K562 (cell line): ENCODE data around the gene RNASET2. TPM values are rescaled to one million over a fixed set of nuclear protein-coding genes. Genes with fewer than 3 reads are reported as not detected.
A peak's percentile ranks its signal among the peaks of the same experiment; 100 is the strongest.

Source experiments
- ATF7 ChIP-seq: fragments of 450-650 bp; IDR thresholded peaks from 2 replicates; pipeline ENCODE4 v1.7.1; 2014; ENCODE audit warnings: mild to moderate bottlenecking, moderate library complexity
- KDM1A ChIP-seq, 2 experiments: fragments of 450-650 bp; IDR thresholded peaks; 2 replicates each; pipeline ENCODE4 v1.6.1; 2016; ENCODE audit warnings: mild to moderate bottlenecking in 2 of 2
- KHSRP ChIP-seq: fragments of 450-650 bp; IDR thresholded peaks from 2 replicates; pipeline ENCODE4 v1.6.1; 2017
- KLF1 ChIP-seq: fragments of 450-650 bp; IDR thresholded peaks from 2 replicates; pipeline ENCODE4 v1.6.1; 2016; ENCODE audit warnings: missing genetic modification characterization, missing compliant biosample characterization
- LARP7 ChIP-seq: fragments of 450-650 bp; IDR thresholded peaks from 2 replicates; pipeline ENCODE4 v1.6.1; 2016
- NONO ChIP-seq, 2 experiments: fragments of 200-400 bp in 1 of 2; fragments of 450-650 bp in 1 of 2; formaldehyde crosslinking in 1 of 2; IDR thresholded peaks; 2 replicates each; pipeline ENCODE4 v1.6.1; 2017; ENCODE audit warnings: low read depth in 2 of 2, mild to moderate bottlenecking in 2 of 2, moderate library complexity in 2 of 2, low read length in 1 of 2
- RBBP5 ChIP-seq: fragments of 200-600 bp; sonication (generic); IDR thresholded peaks from 2 replicates; pipeline ENCODE4 v1.6.1; 2012; ENCODE audit warnings: borderline replicate concordance, mild to moderate bottlenecking, low read length, control low read depth, inconsistent platforms; ENCODE audit not compliant: insufficient read depth, poor library complexity, severe bottlenecking
- RUNX1 ChIP-seq: sonication (generic); IDR thresholded peaks from 2 replicates; pipeline ENCODE4 v1.6.1; 2016; ENCODE audit warnings: antibody characterized with exemption, low read depth
- STAT5B ChIP-seq: fragments of 250-450 bp; sonication (Bioruptor Pico); IDR thresholded peaks from 2 replicates; pipeline ENCODE4 v1.8.0; 2021; ENCODE audit warnings: mild to moderate bottlenecking, inconsistent platforms
- TEAD4 ChIP-seq, 2 experiments: sonication (generic) in 1 of 2; formaldehyde crosslinking in 1 of 2; IDR thresholded peaks; 2 replicates each; pipeline versions ENCODE4 v1.6.1 to v1.8.0; 2012 to 2022; ENCODE audit warnings: borderline replicate concordance in 1 of 2, inconsistent platforms in 1 of 2, low read length in 1 of 2, mild to moderate bottlenecking in 1 of 2, missing genetic modification reagents in 1 of 2
- XRCC4 ChIP-seq: IDR thresholded peaks from one replicate; pipeline ENCODE4 v1.6.1; 2011; ENCODE audit not compliant: insufficient read depth, insufficient read length; ENCODE audit errors: extremely low read depth
- ZNF239 ChIP-seq: fragments of 250-450 bp; sonication (Bioruptor Pico); IDR thresholded peaks from 2 replicates; pipeline ENCODE4 v1.4.0; 2020; ENCODE audit warnings: mild to moderate bottlenecking
- ZNF764 ChIP-seq: fragments of 250-450 bp; sonication (Bioruptor Pico); IDR thresholded peaks from 2 replicates; pipeline ENCODE4 v1.4.0; 2020; ENCODE audit warnings: low read depth, mild to moderate bottlenecking, moderate library complexity
- polyA plus RNA-seq, 8 experiments: library from polyadenylated mRNA; depleted of rRNA in 4 of 8; stranded (reverse) in 5 of 8; unstranded in 3 of 8; fragments of >200 nt; fragmentation: Nextera tagmentation in 2 of 8; fragmentation: Illumina TruSeq in 1 of 8; extraction: Ambion mirVana in 2 of 8; extraction: Trizol in 1 of 8; gene quantifications; 2 replicates each; pipeline versions ENCODE4 v1.2.1 to v1.2.3, GENCODE V29; 2011 to 2014; ENCODE audit warnings: inconsistent platforms in 1 of 8, missing spikeins in 1 of 8
- total RNA-seq, 7 experiments: library from RNA; depleted of rRNA in 6 of 7; stranded (reverse); fragments of >200 nt in 6 of 7; fragmentation: Illumina TruSeq in 2 of 7; extraction: Trizol in 2 of 7; gene quantifications; 2 replicates each; pipeline versions ENCODE4 v1.2.1 to v1.2.3, GENCODE V29; 2011 to 2021; ENCODE audit warnings: low replicate concordance in 1 of 7
- TF ChIP-seq, protein P1 (sequence below): IDR thresholded peaks from 2 replicates; pipeline ENCODE4 v1.6.1; 2014; ENCODE audit warnings: antibody characterized with exemption
- TF ChIP-seq, protein P2 (sequence below): fragments of 250-450 bp; sonication (Bioruptor Pico); IDR thresholded peaks from 2 replicates; pipeline ENCODE4 v1.8.0; 2022; ENCODE audit warnings: moderate library complexity, mild to moderate bottlenecking, inconsistent platforms
- TF ChIP-seq, protein P3 (sequence below): fragments of 150-350 bp; IDR thresholded peaks from 2 replicates; pipeline ENCODE4 v1.6.1; 2014; ENCODE audit warnings: low read depth, mild to moderate bottlenecking, low read length, borderline replicate concordance
- TF ChIP-seq, protein P4 (sequence below): IDR thresholded peaks from 2 replicates; pipeline ENCODE4 v1.6.1; 2011; ENCODE audit warnings: borderline replicate concordance, low read depth, mild to moderate bottlenecking, moderate library complexity, low read length; ENCODE audit not compliant: insufficient read depth, poor library complexity, severe bottlenecking
- TF ChIP-seq, protein P5 (sequence below): fragments of 450-650 bp; IDR thresholded peaks from 2 replicates; pipeline ENCODE4 v1.6.1; 2016; ENCODE audit warnings: borderline replicate concordance

RNASET2 gene
- total and polyA plus RNA-seq, 9 of the 15 experiments (the other 6 are each of a cell fraction or from before 2014, with no cell fraction given): 7.4 to 141 (median 91.3) TPM

DNA sequence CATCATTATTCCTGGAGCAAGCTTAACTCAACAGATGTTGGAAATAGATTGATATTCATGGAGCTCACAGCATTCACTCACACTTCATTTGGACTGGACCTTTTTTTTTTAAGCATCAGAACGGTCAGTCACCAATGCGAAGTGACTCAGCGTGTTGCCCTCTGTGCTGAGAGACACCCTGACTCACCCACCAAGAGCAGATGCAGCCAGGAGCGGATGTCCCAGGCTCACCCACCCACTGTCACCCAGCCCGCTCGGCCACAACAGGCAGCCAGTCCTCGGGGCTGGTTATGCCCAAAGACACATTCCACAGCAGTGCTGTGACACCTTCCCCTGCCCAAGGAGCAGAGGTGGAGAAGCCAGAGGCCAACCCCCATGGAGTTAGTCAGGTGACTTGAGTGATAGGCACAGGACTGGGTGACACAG, 15.7 kb downstream of the RNASET2 start (continued):
- no peak for TF ChIP-seq KLF1 (tag)
- TF ChIP-seq XRCC4: no peak
- TF ChIP-seq, protein P1, sequence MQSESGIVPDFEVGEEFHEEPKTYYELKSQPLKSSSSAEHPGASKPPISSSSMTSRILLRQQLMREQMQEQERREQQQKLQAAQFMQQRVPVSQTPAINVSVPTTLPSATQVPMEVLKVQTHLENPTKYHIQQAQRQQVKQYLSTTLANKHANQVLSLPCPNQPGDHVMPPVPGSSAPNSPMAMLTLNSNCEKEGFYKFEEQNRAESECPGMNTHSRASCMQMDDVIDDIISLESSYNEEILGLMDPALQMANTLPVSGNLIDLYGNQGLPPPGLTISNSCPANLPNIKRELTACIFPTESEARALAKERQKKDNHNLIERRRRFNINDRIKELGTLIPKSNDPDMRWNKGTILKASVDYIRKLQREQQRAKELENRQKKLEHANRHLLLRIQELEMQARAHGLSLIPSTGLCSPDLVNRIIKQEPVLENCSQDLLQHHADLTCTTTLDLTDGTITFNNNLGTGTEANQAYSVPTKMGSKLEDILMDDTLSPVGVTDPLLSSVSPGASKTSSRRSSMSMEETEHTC: no peak
- no peak for TF ChIP-seq KDM1A (IDR thresholded peaks at IDR 0.05)
- TF ChIP-seq, protein P2, sequence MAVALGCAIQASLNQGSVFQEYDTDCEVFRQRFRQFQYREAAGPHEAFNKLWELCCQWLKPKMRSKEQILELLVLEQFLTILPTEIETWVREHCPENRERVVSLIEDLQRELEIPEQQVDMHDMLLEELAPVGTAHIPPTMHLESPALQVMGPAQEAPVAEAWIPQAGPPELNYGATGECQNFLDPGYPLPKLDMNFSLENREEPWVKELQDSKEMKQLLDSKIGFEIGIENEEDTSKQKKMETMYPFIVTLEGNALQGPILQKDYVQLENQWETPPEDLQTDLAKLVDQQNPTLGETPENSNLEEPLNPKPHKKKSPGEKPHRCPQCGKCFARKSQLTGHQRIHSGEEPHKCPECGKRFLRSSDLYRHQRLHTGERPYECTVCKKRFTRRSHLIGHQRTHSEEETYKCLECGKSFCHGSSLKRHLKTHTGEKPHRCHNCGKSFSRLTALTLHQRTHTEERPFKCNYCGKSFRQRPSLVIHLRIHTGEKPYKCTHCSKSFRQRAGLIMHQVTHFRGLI (CRISPR knock-in tag): no peak
- no peak for TF ChIP-seq KHSRP
- peak; percentile 26; the same call in 1 of the 2 replicates for TF ChIP-seq TEAD4 (IDR thresholded peaks at IDR 0.05; ENCODE audit: low read length)
- no peak for TF ChIP-seq TEAD4 (CRISPR knock-in tag; IDR thresholded peaks at IDR 0.05; ENCODE audit: borderline replicate concordance)
- TF ChIP-seq LARP7: no peak
- peak; percentile 38; the same call in 1 of the 2 replicates for TF ChIP-seq ATF7
- no peak for TF ChIP-seq RBBP5
- no peak for TF ChIP-seq STAT5B (CRISPR knock-in tag)
- TF ChIP-seq, protein P3, sequence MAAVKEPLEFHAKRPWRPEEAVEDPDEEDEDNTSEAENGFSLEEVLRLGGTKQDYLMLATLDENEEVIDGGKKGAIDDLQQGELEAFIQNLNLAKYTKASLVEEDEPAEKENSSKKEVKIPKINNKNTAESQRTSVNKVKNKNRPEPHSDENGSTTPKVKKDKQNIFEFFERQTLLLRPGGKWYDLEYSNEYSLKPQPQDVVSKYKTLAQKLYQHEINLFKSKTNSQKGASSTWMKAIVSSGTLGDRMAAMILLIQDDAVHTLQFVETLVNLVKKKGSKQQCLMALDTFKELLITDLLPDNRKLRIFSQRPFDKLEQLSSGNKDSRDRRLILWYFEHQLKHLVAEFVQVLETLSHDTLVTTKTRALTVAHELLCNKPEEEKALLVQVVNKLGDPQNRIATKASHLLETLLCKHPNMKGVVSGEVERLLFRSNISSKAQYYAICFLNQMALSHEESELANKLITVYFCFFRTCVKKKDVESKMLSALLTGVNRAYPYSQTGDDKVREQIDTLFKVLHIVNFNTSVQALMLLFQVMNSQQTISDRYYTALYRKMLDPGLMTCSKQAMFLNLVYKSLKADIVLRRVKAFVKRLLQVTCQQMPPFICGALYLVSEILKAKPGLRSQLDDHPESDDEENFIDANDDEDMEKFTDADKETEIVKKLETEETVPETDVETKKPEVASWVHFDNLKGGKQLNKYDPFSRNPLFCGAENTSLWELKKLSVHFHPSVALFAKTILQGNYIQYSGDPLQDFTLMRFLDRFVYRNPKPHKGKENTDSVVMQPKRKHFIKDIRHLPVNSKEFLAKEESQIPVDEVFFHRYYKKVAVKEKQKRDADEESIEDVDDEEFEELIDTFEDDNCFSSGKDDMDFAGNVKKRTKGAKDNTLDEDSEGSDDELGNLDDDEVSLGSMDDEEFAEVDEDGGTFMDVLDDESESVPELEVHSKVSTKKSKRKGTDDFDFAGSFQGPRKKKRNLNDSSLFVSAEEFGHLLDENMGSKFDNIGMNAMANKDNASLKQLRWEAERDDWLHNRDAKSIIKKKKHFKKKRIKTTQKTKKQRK: no peak
- no peak for TF ChIP-seq ZNF764
- TF ChIP-seq RUNX1: no peak
- TF ChIP-seq, protein P4, sequence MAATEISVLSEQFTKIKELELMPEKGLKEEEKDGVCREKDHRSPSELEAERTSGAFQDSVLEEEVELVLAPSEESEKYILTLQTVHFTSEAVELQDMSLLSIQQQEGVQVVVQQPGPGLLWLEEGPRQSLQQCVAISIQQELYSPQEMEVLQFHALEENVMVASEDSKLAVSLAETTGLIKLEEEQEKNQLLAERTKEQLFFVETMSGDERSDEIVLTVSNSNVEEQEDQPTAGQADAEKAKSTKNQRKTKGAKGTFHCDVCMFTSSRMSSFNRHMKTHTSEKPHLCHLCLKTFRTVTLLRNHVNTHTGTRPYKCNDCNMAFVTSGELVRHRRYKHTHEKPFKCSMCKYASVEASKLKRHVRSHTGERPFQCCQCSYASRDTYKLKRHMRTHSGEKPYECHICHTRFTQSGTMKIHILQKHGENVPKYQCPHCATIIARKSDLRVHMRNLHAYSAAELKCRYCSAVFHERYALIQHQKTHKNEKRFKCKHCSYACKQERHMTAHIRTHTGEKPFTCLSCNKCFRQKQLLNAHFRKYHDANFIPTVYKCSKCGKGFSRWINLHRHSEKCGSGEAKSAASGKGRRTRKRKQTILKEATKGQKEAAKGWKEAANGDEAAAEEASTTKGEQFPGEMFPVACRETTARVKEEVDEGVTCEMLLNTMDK: no peak
- TF ChIP-seq NONO (IDR thresholded peaks at IDR 0.05; ENCODE audit: low read depth in 2 of 2, low read length in 1 of 2): no peak
- TF ChIP-seq ZNF239: no peak
- TF ChIP-seq, protein P5, sequence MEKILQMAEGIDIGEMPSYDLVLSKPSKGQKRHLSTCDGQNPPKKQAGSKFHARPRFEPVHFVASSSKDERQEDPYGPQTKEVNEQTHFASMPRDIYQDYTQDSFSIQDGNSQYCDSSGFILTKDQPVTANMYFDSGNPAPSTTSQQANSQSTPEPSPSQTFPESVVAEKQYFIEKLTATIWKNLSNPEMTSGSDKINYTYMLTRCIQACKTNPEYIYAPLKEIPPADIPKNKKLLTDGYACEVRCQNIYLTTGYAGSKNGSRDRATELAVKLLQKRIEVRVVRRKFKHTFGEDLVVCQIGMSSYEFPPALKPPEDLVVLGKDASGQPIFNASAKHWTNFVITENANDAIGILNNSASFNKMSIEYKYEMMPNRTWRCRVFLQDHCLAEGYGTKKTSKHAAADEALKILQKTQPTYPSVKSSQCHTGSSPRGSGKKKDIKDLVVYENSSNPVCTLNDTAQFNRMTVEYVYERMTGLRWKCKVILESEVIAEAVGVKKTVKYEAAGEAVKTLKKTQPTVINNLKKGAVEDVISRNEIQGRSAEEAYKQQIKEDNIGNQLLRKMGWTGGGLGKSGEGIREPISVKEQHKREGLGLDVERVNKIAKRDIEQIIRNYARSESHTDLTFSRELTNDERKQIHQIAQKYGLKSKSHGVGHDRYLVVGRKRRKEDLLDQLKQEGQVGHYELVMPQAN: no peak
